ENCODE results near the gene PIP. TPM values are rescaled to one million over a fixed set of nuclear protein-coding genes. Genes with fewer than 3 reads are reported as not detected.
"Not testable (repeated sequence)": the region's sequence is repeated elsewhere in the genome, so short reads cannot be mapped to it uniquely, and the experiment has no call there.

Gene PIP
- total RNA-seq, 1 donor from 2014 or later, result not detected

GRCh38 chr7:143177374-143178119 is 45.7 kb downstream of the PIP start:
- no peak for DNase-seq (ENCODE audit: low read depth)

GRCh38 chr7:143180771-143181170 is 48.9 kb downstream of the PIP start:
- not testable (repeated sequence) for DNase-seq (ENCODE audit: low read depth)

GRCh38 chr7:143181349-143181748 is 49.5 kb downstream of the PIP start:
- peak; percentile 15 for DNase-seq (ENCODE audit: low read depth)

GRCh38 chr7:143183024-143183423 is 51.1 kb downstream of the PIP start, which contains the start of gene TAS2R39:
Gene TAS2R39, plus strand, starts transcription at chr7:143183419. Its CDS starts 0 bp downstream, at chr7:143183419.
- no peak for DNase-seq (ENCODE audit: low read depth)

- DNase-seq (ENCODE audit: low read depth), result no peak
Measured at GRCh38 chr7:143185551-143185950, 53.7 kb downstream of the PIP start.

GRCh38 chr7:143188994-143189393 is 57.1 kb downstream of the PIP start:
- DNase-seq (ENCODE audit: low read depth), result no peak

Other genes starting within 250 kb of the PIP start
- gene TRPV6, start 246.3 kb upstream of the PIP start, total RNA-seq, result not detected in 2 replicates
- not detected in 2 replicates for gene TRPV5, start 198.3 kb upstream of the PIP start, total RNA-seq
- gene LLCFC1, start 192.6 kb upstream of the PIP start, total RNA-seq, result not detected in 2 replicates
- not detected in 2 replicates for gene KEL, start 169.7 kb upstream of the PIP start, total RNA-seq
- gene OR9A2, start 104.9 kb upstream of the PIP start, total RNA-seq, result not detected in 2 replicates
- gene OR6V1, start 79.7 kb upstream of the PIP start, total RNA-seq, result not detected in 2 replicates
- not detected in 2 replicates for gene TAS2R39, start 51.3 kb downstream of the PIP start, total RNA-seq
- gene TAS2R40, start 90.0 kb downstream of the PIP start, total RNA-seq, result not detected in 2 replicates
- gene GSTK1, start 131.4 kb downstream of the PIP start, total RNA-seq, result 162 and 208 TPM in 2 replicates
- 0.29 TPM in 1 of 2 replicates, not detected in the other for gene TMEM139, start 152.9 kb downstream of the PIP start, total RNA-seq
- gene CASP2, start 156.3 kb downstream of the PIP start, total RNA-seq, result 6.0 and 8.8 TPM in 2 replicates
- gene CLCN1, start 184.0 kb downstream of the PIP start, total RNA-seq, result not detected in 2 replicates
- gene FAM131B, start 230.6 kb downstream of the PIP start, total RNA-seq, result 1.1 and 1.5 TPM in 2 replicates
- 80.1 and 82.6 TPM in 2 replicates for gene ZYX, start 249.3 kb downstream of the PIP start, total RNA-seq

All from myocyte (in vitro differentiated cells).